H9 (cell line): Measurements from ENCODE around the gene ARMC9. TPM values are rescaled to one million over a fixed set of nuclear protein-coding genes. Genes with fewer than 3 reads are reported as not detected.

Experiments
- DNase-seq: peaks from one replicate; pipeline ENCODE4 v3.0.0-alpha.2; 2017
- H2AFZ ChIP-seq: one replicate; pipeline ENCODE4 v1.6.1; 2013; ENCODE audit warnings: mild to moderate bottlenecking, low read length, control low read depth, moderate library complexity
- H2AK5ac ChIP-seq: 2 replicates; pipeline ENCODE4 v1.6.1; 2013; ENCODE audit warnings: low read length, control low read depth, mixed read lengths; ENCODE audit not compliant: insufficient read length
- H2BK120ac ChIP-seq: one replicate; pipeline ENCODE4 v1.6.1; 2013; ENCODE audit warnings: low read depth, mild to moderate bottlenecking, low read length, control low read depth, inconsistent platforms; ENCODE audit not compliant: poor library complexity, severe bottlenecking
- H2BK12ac ChIP-seq: 2 replicates; pipeline ENCODE4 v1.6.1; 2013; ENCODE audit warnings: low read length, control low read depth, mixed read lengths, low read depth; ENCODE audit not compliant: insufficient read length
- H2BK15ac ChIP-seq: 2 replicates; pipeline ENCODE4 v1.6.1; 2013; ENCODE audit warnings: low read depth, low read length, control low read depth
- H2BK20ac ChIP-seq: one replicate; pipeline ENCODE4 v1.6.1; 2013; ENCODE audit warnings: low read depth, mild to moderate bottlenecking, low read length, control low read depth, inconsistent platforms; ENCODE audit not compliant: poor library complexity, severe bottlenecking
- H2BK5ac ChIP-seq: 2 replicates; pipeline ENCODE4 v1.6.1; 2013; ENCODE audit warnings: low read length, control low read depth, mixed read lengths; ENCODE audit not compliant: insufficient read length
- H3K14ac ChIP-seq: 2 replicates; pipeline ENCODE4 v1.6.1; 2013; ENCODE audit warnings: low read length, control low read depth; ENCODE audit not compliant: insufficient read depth
- H3K18ac ChIP-seq: 2 replicates; pipeline ENCODE4 v1.6.1; 2013; ENCODE audit warnings: low read depth, mild to moderate bottlenecking, mixed read lengths, low read length, control low read depth; ENCODE audit not compliant: insufficient read length
- H3K23ac ChIP-seq: 2 replicates; pipeline ENCODE4 v1.6.1; 2013; ENCODE audit warnings: low read length, control low read depth, mixed read lengths, low read depth; ENCODE audit not compliant: insufficient read length
- H3K23me2 ChIP-seq: 2 replicates; pipeline ENCODE4 v1.6.1; 2013; ENCODE audit warnings: low read depth, mild to moderate bottlenecking, mixed read lengths, low read length, control low read depth; ENCODE audit not compliant: insufficient read length, poor library complexity, severe bottlenecking
- H3K27ac ChIP-seq: 2 replicates; pipeline ENCODE4 v1.5.1; 2013; ENCODE audit warnings: low read length, control low read depth, mixed read lengths, low read depth; ENCODE audit not compliant: insufficient read length
- H3K27me3 ChIP-seq: 2 replicates; pipeline ENCODE4 v1.6.1; 2013; ENCODE audit warnings: low read length, control low read depth, inconsistent platforms; ENCODE audit not compliant: insufficient read depth
- H3K4ac ChIP-seq: 2 replicates; pipeline ENCODE4 v1.6.1; 2013; ENCODE audit warnings: low read depth, mild to moderate bottlenecking, control low read depth, inconsistent platforms, low read length, moderate library complexity
- H3K4me1 ChIP-seq: 2 replicates; pipeline ENCODE4 v1.6.1; 2013; ENCODE audit warnings: low read length, control low read depth, inconsistent platforms; ENCODE audit not compliant: insufficient read depth
- H3K4me2 ChIP-seq: 2 replicates; pipeline ENCODE4 v1.6.1; 2013; ENCODE audit warnings: low read length, control low read depth, mixed read lengths; ENCODE audit not compliant: insufficient read length, insufficient read depth
- H3K56ac ChIP-seq: 2 replicates; pipeline ENCODE4 v1.6.1; 2013; ENCODE audit warnings: low read depth, mild to moderate bottlenecking, mixed read lengths, low read length, control low read depth; ENCODE audit not compliant: insufficient read length
- H3K79me1 ChIP-seq: 2 replicates; pipeline ENCODE4 v1.6.1; 2013; ENCODE audit warnings: low read depth, mild to moderate bottlenecking, moderate library complexity, low read length, control low read depth, inconsistent platforms; ENCODE audit not compliant: insufficient read depth, poor library complexity, severe bottlenecking
- H3K79me2 ChIP-seq: 2 replicates; pipeline ENCODE4 v1.6.1; 2013; ENCODE audit warnings: low read length, control low read depth, inconsistent platforms; ENCODE audit not compliant: insufficient read depth
- H3K9ac ChIP-seq: 2 replicates; pipeline ENCODE4 v1.6.1; 2013; ENCODE audit warnings: low read length, control low read depth, mixed read lengths; ENCODE audit not compliant: insufficient read length; ENCODE audit errors: extremely low read depth
- H3K9me3 ChIP-seq: one replicate; pipeline ENCODE4 v1.6.1; 2013; ENCODE audit warnings: low read depth, low read length, inconsistent platforms; ENCODE audit not compliant: control insufficient read depth
- H3T11ph ChIP-seq: one replicate; pipeline ENCODE4 v1.6.1; 2013; ENCODE audit warnings: mild to moderate bottlenecking, low read length, control low read depth, inconsistent platforms
- H4K20me1 ChIP-seq: one replicate; pipeline ENCODE4 v1.6.1; 2013; ENCODE audit not compliant: control insufficient read depth, insufficient read length, insufficient read depth
- H4K5ac ChIP-seq: 2 replicates; pipeline ENCODE4 v1.6.1; 2013; ENCODE audit warnings: low read depth, mild to moderate bottlenecking, mixed read lengths, low read length, control low read depth; ENCODE audit not compliant: insufficient read length
- H4K8ac ChIP-seq: replicated peaks from 2 replicates; pipeline ENCODE4 v1.6.1; 2013; ENCODE audit warnings: low read length, control low read depth, mixed read lengths, low read depth; ENCODE audit not compliant: insufficient read length
- H4K91ac ChIP-seq: 2 replicates; pipeline ENCODE4 v1.6.1; 2013; ENCODE audit warnings: low read depth, mild to moderate bottlenecking, moderate library complexity, mixed read lengths, low read length, control low read depth; ENCODE audit not compliant: insufficient read length
- H3K27ac Mint-ChIP-seq, 3 experiments: 2 replicates in 2 of 3; 3 replicates in 1 of 3; pipeline ENCODE4 v1.8.0; 2020 to 2021; ENCODE audit warnings: mixed read lengths in 3 of 3, mild to moderate bottlenecking in 1 of 3, moderate library complexity in 1 of 3
- H3K27me3 Mint-ChIP-seq: 2 replicates; pipeline ENCODE4 v1.8.0; 2021; ENCODE audit warnings: low read depth, mild to moderate bottlenecking, moderate library complexity, mixed read lengths
- H3K36me3 Mint-ChIP-seq, 3 experiments: 2 replicates in 2 of 3; 3 replicates in 1 of 3; pipeline ENCODE4 v1.8.0; 2020 to 2021; ENCODE audit warnings: low read depth in 3 of 3, mixed read lengths in 3 of 3; ENCODE audit not compliant: insufficient read depth in 1 of 3
- H3K4me1 Mint-ChIP-seq, 2 experiments: 2 replicates each; pipeline ENCODE4 v1.8.0; 2020; ENCODE audit warnings: mixed read lengths in 2 of 2
- H3K4me3 Mint-ChIP-seq, 2 experiments: 2 replicates in 1 of 2; 3 replicates in 1 of 2; pipeline ENCODE4 v1.8.0; 2020 to 2021; ENCODE audit warnings: mild to moderate bottlenecking in 2 of 2, mixed read lengths in 2 of 2, moderate library complexity in 1 of 2
- H3K9me3 Mint-ChIP-seq, 2 experiments: 2 replicates in 1 of 2; 3 replicates in 1 of 2; pipeline ENCODE4 v1.8.0; 2020; ENCODE audit warnings: mild to moderate bottlenecking in 2 of 2, mixed read lengths in 2 of 2, moderate library complexity in 1 of 2
- WGBS: extraction: QIAGEN DNeasy Blood & Tissue Kit; methylation state at CpG from one replicate; pipeline ENCODE4 v1.1.7; 2013; ENCODE audit warnings: missing lambda C conversion rate, low lambda C conversion rate, mixed read lengths; ENCODE audit not compliant: insufficient read length; ENCODE audit errors: extremely low coverage; 5-methylcytosine and 5-hydroxymethylcytosine counted together
- total RNA-seq: library from RNA; stranded (reverse); gene quantifications from 2 replicates; pipeline ENCODE4 v1.2.1, GENCODE V29; 2021
- TF ChIP-seq, protein P1 (sequence below): fragments of 200-600 bp; sonication (generic); conservative IDR thresholded peaks from 3 replicates; pipeline ENCODE4 v1.8.0; 2021; ENCODE audit warnings: antibody characterized with exemption, mild to moderate bottlenecking

The ARMC9 gene
- total RNA-seq, 1 experiment from 2014 or later, result 37.6 TPM

DNA sequence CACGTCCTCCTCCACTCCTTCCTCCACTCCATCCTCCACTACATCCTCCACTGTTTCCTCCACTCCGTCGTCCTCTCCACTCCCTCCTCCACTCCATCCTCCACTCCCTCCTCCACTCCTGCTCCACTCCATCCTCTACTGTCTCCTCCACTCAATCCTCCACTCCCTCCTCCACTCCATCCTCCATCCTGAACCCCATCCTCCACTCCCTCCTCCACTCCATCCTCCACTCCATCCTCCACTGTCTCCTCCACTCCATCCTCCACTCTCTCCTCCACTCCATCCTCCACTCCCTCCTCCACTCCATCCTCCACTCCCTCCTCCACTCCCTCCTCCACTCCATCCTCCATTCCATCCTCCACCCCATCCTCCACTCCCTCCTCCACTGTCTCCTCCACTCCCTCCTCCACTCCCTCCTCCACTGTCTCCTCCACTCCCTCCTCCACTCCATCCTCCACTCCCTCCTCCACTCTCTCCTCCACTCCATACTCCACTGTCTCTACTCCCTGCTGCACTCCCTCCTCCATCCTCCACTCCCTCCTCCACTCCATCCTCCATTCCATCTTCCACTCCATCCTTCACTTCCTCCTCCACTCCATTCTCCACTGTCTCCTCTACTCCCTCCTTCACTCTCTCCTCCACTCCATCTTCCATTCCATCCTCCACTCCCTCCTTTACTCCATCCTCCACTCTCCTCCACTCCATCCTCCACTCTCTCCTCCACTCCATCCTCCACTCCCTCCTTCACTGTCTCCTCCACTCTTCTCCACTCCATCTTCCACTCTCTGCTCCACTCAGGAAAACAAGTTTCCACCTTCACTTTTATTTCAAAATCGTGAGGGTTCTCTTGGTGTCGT lies 182.8 kb downstream of the ARMC9 start:
- no peak overlapping the region for H4K5ac ChIP-seq
- H3K4me3 Mint-ChIP-seq, result no peak overlapping the region
- no peak overlapping the region for H2AK5ac ChIP-seq
- no peak overlapping the region for H4K8ac ChIP-seq
- peaks cover 13 to 15% of the 10 kb centered on the region in 2 experiments for H3K9me3 Mint-ChIP-seq
- H3K9ac ChIP-seq, result no peak overlapping the region
- no peaks in the 10 kb centered on the region for H3K27me3 ChIP-seq
- H4K91ac ChIP-seq, result no peak overlapping the region
- H3K79me2 ChIP-seq, result no peaks in the 10 kb centered on the region
- H3K36me3 Mint-ChIP-seq, result peaks cover 7 to 10% (median 8%) of the 10 kb centered on the region in 3 experiments
- H3K4me2 ChIP-seq, result no peak overlapping the region
- no peak overlapping the region for H2BK12ac ChIP-seq
- peaks cover 4% of the 10 kb centered on the region for H3K23me2 ChIP-seq
- no peak overlapping the region for H3K27ac Mint-ChIP-seq
- no peak overlapping the region; the same call in 1 of the 2 replicates for H3K14ac ChIP-seq
- H3K4me1 ChIP-seq, result peaks cover 6% of the 10 kb centered on the region; the same call in 1 of the 2 replicates
- H2BK15ac ChIP-seq, result no peak overlapping the region
- no peak overlapping the region for H3K56ac ChIP-seq
- H3T11ph ChIP-seq, result no peak overlapping the region
- no peaks in the 10 kb centered on the region for H3K9me3 ChIP-seq
- DNase-seq, result no peak
- 100% methylated on average over 3 of the region's 5 CpGs for WGBS
- H4K20me1 ChIP-seq, result no peaks in the 10 kb centered on the region
- H3K4ac ChIP-seq, result no peak overlapping the region
- H2AFZ ChIP-seq, result no peak overlapping the region
- no peaks in the 10 kb centered on the region for H3K79me1 ChIP-seq
- peaks cover 2% of the 10 kb centered on the region; the same call in 1 of the 2 replicates for H3K27me3 Mint-ChIP-seq
- H3K18ac ChIP-seq, result no peak overlapping the region
- peaks cover 23 to 25% of the 10 kb centered on the region in 2 experiments for H3K4me1 Mint-ChIP-seq
- no peak overlapping the region for H3K27ac ChIP-seq
- TF ChIP-seq, protein P1, sequence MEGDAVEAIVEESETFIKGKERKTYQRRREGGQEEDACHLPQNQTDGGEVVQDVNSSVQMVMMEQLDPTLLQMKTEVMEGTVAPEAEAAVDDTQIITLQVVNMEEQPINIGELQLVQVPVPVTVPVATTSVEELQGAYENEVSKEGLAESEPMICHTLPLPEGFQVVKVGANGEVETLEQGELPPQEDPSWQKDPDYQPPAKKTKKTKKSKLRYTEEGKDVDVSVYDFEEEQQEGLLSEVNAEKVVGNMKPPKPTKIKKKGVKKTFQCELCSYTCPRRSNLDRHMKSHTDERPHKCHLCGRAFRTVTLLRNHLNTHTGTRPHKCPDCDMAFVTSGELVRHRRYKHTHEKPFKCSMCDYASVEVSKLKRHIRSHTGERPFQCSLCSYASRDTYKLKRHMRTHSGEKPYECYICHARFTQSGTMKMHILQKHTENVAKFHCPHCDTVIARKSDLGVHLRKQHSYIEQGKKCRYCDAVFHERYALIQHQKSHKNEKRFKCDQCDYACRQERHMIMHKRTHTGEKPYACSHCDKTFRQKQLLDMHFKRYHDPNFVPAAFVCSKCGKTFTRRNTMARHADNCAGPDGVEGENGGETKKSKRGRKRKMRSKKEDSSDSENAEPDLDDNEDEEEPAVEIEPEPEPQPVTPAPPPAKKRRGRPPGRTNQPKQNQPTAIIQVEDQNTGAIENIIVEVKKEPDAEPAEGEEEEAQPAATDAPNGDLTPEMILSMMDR, result no peak
- H2BK20ac ChIP-seq, result no peak overlapping the region
- H2BK5ac ChIP-seq, result no peak overlapping the region
- no peak overlapping the region for H2BK120ac ChIP-seq
- H3K23ac ChIP-seq, result no peak overlapping the region
